GM19023 (cell line): Measurements from ENCODE around the gene TRERF1.
"Not testable (repeated sequence)": the region's sequence is repeated elsewhere in the genome, so short reads cannot be mapped to it uniquely, and the experiment has no call there.

ENCODE experiments used
- ATAC-seq: cut with Tn5 transposase; IDR thresholded peaks from one replicate; pipeline ENCODE4 v1.9.1; 2021; ENCODE audit warnings: mild to moderate bottlenecking, moderate library complexity; ENCODE audit not compliant: unreplicated experiment

Gene TRERF1

GRCh38 chr6:42203183-42203582 lies 248.5 kb downstream of the TRERF1 start:
- ATAC-seq = no peak

- not testable (repeated sequence) for ATAC-seq
Measured at GRCh38 chr6:42202131-42202915, 249.4 kb downstream of the TRERF1 start.

GRCh38 chr6:42201382-42201781 lies 250.3 kb downstream of the TRERF1 start:
- no peak for ATAC-seq

GRCh38 chr6:42200035-42200434 lies 251.7 kb downstream of the TRERF1 start:
- no peak for ATAC-seq

- ATAC-seq = no peak
Measured at GRCh38 chr6:42199106-42199981, 252.4 kb downstream of the TRERF1 start.

- no peak for ATAC-seq
Measured at GRCh38 chr6:42197555-42198362, 254.0 kb downstream of the TRERF1 start.

GRCh38 chr6:42195415-42195814 lies 256.3 kb downstream of the TRERF1 start:
- no peak for ATAC-seq

GRCh38 chr6:42194056-42194455 lies 257.7 kb downstream of the TRERF1 start:
- no peak for ATAC-seq

GRCh38 chr6:42193491-42193894 lies 258.2 kb downstream of the TRERF1 start:
- ATAC-seq = no peak

- not testable (repeated sequence) for ATAC-seq
Measured at GRCh38 chr6:42192385-42192784, 259.3 kb downstream of the TRERF1 start.

GRCh38 chr6:42190554-42191183 lies 261.1 kb downstream of the TRERF1 start:
- no peak for ATAC-seq

GRCh38 chr6:42188406-42188805 lies 263.3 kb downstream of the TRERF1 start:
- no peak for ATAC-seq

GRCh38 chr6:42185597-42185996 lies 266.1 kb downstream of the TRERF1 start:
- ATAC-seq = no peak

- ATAC-seq = no peak
Measured at GRCh38 chr6:42184475-42184874, 267.3 kb downstream of the TRERF1 start.

GRCh38 chr6:42182101-42182500 lies 269.6 kb downstream of the TRERF1 start:
- ATAC-seq = no peak

- no peak for ATAC-seq
Measured at GRCh38 chr6:42179945-42180313, 271.8 kb downstream of the TRERF1 start.

GRCh38 chr6:42179261-42179944 lies 272.3 kb downstream of the TRERF1 start:
- ATAC-seq = no peak

- no peak for ATAC-seq
Measured at GRCh38 chr6:42177514-42178364, 274.0 kb downstream of the TRERF1 start.

GRCh38 chr6:42176981-42177380 lies 274.7 kb downstream of the TRERF1 start:
- no peak for ATAC-seq
